ENCODE data around the gene KEL. TPM values are rescaled to one million over a fixed set of nuclear protein-coding genes. Genes with fewer than 3 reads are reported as not detected.
A peak's percentile ranks its signal among the peaks of the same experiment; 100 is the strongest.

The KEL gene
- total and polyA plus RNA-seq, 2 experiments from 2014 or later = 9.3 to 12.6 TPM

GRCh38 chr7:142948603-142949002, 13.6 kb downstream of the KEL start:
- TF ChIP-seq, protein P1, sequence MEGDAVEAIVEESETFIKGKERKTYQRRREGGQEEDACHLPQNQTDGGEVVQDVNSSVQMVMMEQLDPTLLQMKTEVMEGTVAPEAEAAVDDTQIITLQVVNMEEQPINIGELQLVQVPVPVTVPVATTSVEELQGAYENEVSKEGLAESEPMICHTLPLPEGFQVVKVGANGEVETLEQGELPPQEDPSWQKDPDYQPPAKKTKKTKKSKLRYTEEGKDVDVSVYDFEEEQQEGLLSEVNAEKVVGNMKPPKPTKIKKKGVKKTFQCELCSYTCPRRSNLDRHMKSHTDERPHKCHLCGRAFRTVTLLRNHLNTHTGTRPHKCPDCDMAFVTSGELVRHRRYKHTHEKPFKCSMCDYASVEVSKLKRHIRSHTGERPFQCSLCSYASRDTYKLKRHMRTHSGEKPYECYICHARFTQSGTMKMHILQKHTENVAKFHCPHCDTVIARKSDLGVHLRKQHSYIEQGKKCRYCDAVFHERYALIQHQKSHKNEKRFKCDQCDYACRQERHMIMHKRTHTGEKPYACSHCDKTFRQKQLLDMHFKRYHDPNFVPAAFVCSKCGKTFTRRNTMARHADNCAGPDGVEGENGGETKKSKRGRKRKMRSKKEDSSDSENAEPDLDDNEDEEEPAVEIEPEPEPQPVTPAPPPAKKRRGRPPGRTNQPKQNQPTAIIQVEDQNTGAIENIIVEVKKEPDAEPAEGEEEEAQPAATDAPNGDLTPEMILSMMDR (IDR thresholded peaks at IDR 0.05; ENCODE audit: low read depth, low read length) = no peak
- Histone ChIP-seq H3K4me3 (no peak overlapping the region), H3K9me3 (ENCODE audit: low read depth) (no peaks in the 10 kb centered on the region), H3K27me3 (no peaks in the 10 kb centered on the region), H3K27ac (no peak overlapping the region), H3K4me1 (ENCODE audit: low read depth) (no peaks in the 10 kb centered on the region), H3K36me3 (peaks cover 4% of the 10 kb centered on the region)
- DNase-seq (ENCODE audit: low read depth in 1 of 2, low spot score in 1 of 2) = no peak

GRCh38 chr7:142945001-142945400, 17.2 kb downstream of the KEL start:
- Histone ChIP-seq H3K27me3 (no peaks in the 10 kb centered on the region), H3K4me3 (no peak overlapping the region), H3K27ac (no peak overlapping the region), H3K4me1 (ENCODE audit: low read depth) (peaks cover 11% of the 10 kb centered on the region), H3K36me3 (no peaks in the 10 kb centered on the region), H3K9me3 (ENCODE audit: low read depth) (no peaks in the 10 kb centered on the region)
- DNase-seq (ENCODE audit: low read depth in 1 of 2, low spot score in 1 of 2) = no peak
- TF ChIP-seq, protein P1 (IDR thresholded peaks at IDR 0.05; ENCODE audit: low read depth, low read length) = no peak

- no peaks in the 10 kb centered on the region for H3K27me3 ChIP-seq
- H3K9me3 ChIP-seq (ENCODE audit: low read depth) = no peaks in the 10 kb centered on the region
- no peak overlapping the region for H3K4me3 ChIP-seq
- H3K27ac ChIP-seq = no peak overlapping the region
- no peak for DNase-seq (ENCODE audit: low read depth in 1 of 2, low spot score in 1 of 2)
- H3K4me1 ChIP-seq (ENCODE audit: low read depth) = peaks cover 11% of the 10 kb centered on the region
- TF ChIP-seq, protein P1 (IDR thresholded peaks at IDR 0.05; ENCODE audit: low read depth, low read length) = no peak
- H3K36me3 ChIP-seq = no peaks in the 10 kb centered on the region
These were observed 18.4 kb downstream of the KEL start for GRCh38 chr7:142943706-142944268.

DNA sequence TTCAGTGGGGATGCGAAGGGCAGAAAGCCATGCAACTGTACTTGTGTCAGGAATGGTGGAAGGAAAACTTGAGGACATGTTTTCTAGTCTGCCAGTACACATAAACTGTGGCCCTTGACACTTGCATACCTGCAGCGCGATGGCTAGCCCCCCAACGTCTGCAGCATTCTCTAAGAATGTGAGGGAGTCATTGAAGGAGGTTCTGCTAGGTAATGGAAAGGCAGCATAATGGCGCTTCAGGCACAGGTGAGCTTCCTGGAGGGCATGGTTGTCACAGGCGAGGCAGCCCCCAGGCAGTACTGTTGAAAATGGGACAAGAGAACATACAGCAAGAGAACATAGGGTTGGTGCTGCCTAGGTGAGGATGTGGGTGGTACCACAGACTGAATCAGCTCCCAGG, 19.4 kb downstream of the KEL start:
- Histone ChIP-seq H3K9me3 (ENCODE audit: low read depth) (no peaks in the 10 kb centered on the region), H3K27ac (no peak overlapping the region), H3K27me3 (no peaks in the 10 kb centered on the region), H3K4me1 (ENCODE audit: low read depth) (peaks cover 11% of the 10 kb centered on the region), H3K4me3 (no peak overlapping the region), H3K36me3 (no peaks in the 10 kb centered on the region)
- DNase-seq (ENCODE audit: low read depth in 1 of 2, low spot score in 1 of 2) = no peak
- TF ChIP-seq, protein P1 (IDR thresholded peaks at IDR 0.05; ENCODE audit: low read depth, low read length) = no peak

DNA sequence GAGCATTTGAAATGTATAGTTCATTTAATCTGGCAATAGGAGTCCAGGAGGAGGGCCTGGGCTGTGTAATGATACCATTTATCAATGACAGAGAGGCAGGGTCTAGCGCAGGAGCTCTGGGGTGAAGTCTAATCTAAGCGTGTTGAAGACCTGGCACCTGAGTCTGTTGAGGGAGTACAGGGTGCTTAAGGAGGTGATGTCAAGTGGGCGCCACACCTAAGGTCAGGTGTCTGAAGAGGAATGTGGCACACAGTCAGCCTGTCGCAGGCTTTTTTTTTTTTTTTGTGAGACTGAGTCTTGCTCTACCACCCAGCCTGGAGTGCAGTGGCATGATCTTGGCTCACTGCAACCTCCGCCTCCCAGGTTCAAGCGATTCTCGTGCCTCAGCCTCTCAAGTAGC, 20.6 kb downstream of the KEL start:
- H3K4me1 ChIP-seq (ENCODE audit: low read depth) = peaks cover 11% of the 10 kb centered on the region
- TF ChIP-seq, protein P1 (IDR thresholded peaks at IDR 0.05; ENCODE audit: low read depth, low read length) = no peak
- H3K9me3 ChIP-seq (ENCODE audit: low read depth) = no peaks in the 10 kb centered on the region
- no peaks in the 10 kb centered on the region for H3K36me3 ChIP-seq
- H3K27ac ChIP-seq = peak overlapping the region; percentile 73
- no peaks in the 10 kb centered on the region for H3K27me3 ChIP-seq
- no peak for DNase-seq (ENCODE audit: low read depth in 1 of 2, low spot score in 1 of 2)
- H3K4me3 ChIP-seq = no peak overlapping the region

Measured in cardiac muscle cell (in vitro differentiated cells and primary cell).